Activated CD4-positive, alpha-beta T cell treated with anti-CD3 and anti-CD28 coated beads, Interleukin-2, amount 50 U/mL, for 1 hour (primary cell): ENCODE measurements around the gene CRACDL.

Experiments used
- DNase-seq: peaks from one replicate; pipeline ENCODE4 v3.0.0-alpha.2; 2020

The CRACDL gene

DNA sequence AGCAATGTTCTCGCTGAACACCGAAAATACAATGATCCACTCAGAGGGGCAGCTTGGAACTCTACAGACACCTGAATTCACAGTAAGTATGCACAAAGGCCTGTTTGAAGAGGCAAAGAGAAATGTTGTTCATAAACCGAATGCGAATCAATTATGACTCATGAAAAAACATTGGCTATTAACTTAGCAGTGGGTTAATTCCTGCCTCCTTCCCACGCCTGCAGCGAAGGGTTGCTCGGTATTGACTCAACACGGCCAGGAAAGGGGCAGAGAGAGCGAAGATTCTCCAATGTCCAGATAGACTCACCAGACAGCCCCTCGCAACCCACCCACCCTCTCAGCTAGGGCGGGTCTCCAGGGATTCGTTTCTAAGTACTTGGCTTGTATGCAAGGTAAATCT lies 9.4 kb downstream of the CRACDL start:
- no peak for DNase-seq

DNA sequence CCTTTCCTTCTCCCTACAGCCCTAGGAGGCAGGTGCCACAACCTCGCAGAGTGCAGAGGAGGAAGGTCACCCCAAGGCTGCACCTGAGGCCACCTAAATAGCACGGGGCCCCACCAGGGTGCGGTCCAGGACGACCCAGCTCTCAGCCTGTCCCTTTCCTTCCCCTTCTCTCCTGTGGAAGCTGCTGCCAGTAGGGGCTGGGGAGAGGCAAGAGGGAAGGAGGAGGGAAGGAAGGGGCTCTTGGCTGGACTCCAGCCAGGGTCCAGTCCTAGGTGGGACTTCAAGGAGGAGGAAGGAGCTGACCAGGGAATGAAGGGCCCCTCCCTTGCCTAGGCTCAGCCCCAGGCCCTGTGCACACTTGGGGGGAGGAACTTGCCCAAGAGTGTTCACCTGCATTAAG lies 11.1 kb downstream of the CRACDL start:
- no peak for DNase-seq

DNA sequence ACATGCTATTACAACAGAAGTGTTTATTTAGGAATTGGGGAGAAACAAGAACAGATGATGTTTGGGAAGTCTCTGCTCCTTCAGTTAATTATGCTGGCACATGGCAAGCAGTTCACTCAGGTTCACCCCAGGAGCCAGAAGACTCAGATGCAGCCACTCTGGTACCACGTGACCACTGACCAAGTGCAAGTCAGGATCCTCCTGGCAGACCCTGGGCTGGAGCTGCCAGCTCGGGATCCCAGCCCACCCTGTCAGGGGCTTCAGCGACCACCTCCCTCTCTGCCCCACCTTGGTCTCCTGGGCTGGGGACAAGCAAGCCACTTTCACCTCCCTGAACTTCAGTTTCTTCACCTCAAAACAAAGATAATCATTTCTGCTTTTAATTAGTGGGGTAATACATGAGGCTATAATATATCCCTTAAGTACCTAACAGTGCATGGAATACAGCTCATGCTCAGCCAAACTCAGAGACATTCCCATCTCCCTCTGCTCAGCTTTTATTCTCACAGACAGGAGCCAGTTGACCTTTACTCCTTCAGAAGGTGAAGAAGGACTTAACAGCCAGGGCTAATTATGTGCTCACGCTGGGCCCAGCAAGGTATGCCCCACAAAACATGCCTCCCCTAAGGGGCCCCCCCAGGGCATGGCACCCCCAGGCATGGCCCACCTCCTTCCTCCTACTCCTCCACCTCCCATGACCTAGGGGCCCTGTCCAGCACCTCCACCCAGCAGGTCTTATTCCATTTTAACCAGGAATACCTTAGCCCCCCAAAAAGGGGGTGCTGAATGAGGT lies 11.8 kb downstream of the CRACDL start:
- no peak for DNase-seq

DNA sequence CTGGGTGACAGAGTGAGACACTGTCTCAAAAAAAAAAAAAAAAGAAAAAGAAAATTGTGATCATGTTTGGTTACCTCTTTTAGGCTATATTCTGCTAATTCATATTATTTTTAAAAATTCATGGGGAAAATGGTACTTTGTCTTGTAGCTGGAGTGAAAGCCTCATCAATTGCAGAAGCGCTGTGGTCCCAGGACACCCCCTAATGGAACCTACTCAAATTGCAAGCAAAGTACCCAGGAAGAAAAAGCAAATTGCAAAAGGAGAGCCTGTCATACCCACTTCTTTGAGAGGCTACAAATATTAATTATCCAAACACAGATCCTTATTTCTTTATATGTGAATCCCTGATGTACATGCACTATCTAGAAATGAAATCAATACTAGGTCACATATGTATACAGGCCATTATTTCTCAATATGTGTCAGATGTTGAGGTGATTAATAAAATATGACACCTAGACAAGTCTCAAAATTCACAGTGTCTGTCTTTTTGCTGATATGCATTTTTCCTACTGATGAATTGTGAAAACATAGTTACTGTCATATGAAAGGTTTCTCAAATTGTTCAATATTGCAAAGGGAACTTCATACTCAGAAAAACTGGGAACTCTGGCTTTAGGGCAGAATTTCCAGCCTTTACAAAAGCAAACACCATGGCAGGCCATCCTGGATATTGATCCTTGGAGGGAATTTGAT lies 12.6 kb downstream of the CRACDL start:
- no peak for DNase-seq

DNA sequence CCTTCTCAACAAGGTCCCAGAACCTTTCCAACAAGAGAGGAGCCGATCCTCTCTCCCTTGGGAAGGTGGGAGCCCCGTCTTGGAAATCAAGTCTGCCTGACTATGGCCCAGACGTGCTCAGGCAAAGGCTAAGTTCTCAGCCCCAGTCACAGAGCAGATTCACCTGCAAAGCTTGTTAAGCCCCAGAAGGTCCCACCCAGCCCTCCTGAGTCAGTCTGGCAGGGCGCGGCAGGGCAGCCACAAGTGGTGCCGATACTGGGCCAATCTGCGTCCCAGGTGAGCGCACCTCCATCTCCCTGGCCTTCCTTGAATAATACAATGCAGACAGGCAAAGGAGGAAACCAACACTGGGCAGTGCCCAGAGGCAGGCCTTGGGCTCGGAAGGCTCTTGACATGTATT lies 15.0 kb downstream of the CRACDL start:
- no peak for DNase-seq

DNA sequence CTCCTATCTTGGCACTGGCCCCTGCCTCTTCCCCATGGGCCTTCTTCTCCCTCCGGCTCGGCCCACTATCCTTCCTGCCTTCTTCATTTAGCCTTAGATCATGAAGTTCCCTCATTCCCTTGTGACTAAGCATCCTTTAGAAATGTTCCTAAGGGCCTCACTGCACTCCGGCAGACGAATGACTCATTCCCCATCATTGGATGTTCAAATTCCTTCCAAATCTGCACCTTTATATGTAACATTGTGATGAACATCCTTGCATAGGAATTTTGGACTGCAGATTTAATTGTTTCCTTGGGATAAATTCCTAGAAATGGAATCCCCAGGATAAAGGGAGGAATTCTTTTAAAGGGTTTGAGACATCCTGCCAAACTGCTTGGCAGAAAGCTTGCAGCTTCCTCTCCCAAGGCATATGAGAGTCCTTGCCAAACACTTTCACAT lies 19.0 kb downstream of the CRACDL start:
- no peak for DNase-seq

DNA sequence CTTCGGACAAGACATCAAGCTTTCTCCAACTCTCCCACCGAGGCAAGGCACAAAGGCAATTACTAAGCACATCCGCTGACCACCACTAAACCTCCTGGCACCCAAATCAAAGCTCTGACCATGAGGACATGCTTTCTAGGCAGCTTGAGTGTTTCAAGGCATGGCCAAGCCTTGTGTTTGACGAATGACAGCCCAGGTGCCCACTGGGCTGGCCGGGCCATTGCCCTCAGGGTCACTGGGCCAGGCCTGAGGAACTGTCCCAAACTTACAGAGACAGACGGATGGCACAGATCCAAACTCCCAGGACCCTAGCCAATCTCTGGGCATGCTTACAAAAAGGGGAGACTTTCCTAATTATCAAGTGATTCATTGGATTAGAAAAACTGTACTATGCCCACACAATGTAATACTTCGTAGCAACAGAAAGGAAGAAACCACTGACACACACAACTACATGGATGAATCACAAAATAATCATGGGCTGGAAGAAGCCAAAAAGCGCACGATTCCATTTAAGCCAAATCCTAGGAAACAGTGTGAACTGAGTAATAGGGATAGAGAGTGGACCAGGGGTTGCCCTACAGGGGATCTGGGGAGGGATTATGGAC lies 20.2 kb downstream of the CRACDL start:
- DNase-seq = no peak

DNA sequence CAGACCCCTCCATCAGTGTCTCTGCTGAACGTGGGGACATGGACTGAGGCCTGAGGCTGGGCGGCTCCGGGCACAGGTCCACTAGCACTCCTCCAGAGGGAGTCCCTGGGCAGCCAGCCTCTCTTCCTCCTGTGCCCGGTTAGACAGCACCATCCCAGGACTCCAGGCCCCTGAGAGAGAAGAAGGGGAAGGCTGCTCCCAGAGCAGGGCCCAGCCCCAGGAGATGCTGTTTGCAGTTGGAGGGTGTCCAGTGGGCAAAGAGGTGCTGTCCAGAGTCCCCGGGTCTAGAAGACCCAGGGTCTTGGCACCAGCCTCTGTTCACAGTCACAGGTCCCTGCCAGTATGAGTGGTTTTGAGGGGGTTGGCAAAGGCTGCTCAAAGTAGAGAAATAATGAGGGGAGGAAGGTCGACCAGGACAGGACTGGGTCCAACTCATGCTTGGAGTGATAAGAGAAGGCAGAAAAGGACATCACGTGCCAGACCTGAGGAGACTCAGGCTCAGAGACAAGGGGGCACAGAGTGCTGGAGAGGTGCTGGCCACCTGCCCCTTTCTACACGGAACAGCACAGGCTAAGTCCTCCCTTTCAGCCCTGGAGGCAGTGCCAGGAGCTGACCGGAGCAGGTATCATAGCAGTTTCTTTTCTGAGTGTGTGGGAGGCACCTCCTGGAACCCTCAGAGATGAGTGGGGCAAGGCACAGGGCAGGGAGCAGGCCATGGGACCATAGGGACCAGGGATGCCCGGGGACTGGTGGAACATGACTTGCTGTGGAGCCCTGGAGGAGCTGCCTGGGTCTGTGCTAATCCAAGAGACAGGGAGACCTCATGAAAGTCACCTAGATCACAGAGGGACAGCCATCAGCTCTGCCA lies 21.1 kb downstream of the CRACDL start:
- DNase-seq = no peak

DNA sequence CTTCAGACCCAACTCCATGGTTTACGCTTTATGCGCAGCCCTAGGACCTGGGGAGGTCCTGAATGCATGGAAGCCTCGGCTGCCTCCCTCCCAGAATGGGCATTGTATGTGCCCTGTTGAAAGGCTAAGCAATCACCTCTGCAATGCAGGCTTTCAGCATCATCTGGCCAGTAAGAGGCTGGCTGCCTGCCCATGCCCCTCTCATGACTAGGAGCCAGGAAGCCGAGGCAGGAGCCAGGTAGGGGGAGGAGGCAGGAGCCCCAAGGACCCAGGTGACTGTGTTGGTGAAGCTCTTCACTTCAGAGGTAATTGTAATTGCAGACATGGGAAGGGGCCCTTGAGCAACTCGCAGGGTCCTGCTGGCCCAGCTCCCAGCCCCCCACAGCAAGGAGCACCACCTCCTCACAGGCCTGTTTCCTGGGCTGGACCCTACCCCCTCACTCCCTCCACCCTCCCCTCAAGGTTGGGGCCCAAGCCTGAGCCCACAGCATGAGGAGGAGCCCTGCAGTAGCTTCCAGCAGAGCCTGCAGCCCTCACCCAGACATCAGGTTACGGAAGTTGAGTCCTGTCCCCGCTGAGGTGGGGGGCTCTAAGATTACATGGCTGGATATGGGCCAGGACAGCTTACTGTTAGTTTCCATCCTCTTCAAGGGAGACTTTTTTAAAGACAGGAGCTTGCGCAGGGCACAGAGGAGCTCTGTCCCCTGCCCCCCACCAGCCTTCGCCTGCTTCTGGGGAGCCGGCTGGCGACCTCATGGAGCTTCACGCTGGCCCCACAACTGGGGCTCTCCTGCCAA lies 21.9 kb downstream of the CRACDL start:
- DNase-seq = no peak

DNA sequence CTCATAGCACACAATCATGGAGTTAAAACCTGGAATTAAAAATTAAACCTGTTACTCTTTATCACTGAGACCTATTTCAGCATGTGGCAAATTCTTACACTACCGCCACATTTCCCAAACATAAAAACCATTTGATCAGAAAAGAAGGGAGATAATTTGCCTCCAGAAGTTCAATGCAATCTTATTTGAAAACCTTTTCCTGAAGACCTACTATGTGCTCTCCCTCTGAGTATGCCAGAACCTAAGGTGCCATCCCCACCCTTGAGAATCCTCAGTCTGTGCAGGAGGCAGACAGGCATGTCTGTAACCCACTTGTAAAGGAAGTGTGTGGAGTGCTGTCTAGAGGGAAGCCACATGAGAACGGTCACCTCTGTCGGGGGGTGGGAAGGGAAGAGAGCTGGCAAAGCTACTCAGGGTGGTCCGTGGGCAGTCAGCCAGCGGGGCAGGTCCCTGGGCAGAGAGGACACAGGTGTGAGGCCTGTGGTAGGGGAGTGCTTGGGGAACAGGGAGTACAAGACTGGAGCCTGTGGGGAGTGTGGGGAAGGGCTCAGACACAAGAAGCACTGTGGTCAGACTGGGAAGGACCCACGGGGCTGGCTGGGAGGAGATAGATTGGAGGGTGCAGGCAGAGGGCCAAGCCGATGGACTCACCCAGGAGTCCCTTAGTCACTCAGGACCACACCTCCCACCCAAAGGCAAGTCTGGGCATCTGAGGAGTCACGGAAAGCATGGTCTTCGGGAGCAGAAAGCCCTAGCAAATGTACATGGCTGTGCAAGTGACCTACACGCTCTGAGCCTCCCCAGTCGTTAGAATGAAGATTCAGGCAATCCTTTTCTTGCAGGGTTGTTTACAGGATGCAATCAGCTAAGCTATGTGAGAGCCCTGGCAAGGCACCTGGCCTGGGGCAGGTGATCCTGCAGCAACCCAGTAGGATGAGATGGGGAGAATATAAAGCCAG lies 22.8 kb downstream of the CRACDL start:
- no peak for DNase-seq

DNA sequence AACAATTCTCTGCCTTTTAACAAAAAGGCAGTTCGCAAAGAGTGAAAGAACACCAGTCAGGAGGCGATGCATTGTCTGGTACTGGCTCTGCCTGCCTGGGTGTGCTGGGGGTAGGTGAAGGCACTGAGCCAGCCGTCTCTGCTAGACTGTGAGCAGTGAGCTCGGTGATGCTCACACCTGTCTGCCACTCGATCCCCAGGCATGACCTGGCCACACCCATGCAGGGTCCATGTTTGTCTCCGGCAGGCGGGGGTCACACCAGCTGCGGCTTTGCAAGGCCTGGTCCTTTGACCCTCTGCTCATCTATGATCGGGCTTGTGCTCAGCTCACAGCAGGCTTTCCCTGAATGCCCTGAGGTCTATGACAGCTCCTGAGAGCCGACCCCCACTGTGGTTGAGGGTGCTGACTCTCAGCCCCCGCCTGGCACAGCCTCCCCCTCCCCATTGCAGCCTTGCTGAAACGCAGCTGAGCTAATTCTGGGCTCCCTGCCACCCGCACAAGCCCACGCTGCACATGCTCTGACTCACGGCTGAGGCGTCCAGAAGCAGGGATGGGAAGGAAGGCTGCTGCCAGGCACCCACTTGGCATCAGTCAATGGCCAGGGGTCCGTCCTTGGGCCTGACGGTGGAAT lies 23.7 kb downstream of the CRACDL start:
- no peak for DNase-seq

DNA sequence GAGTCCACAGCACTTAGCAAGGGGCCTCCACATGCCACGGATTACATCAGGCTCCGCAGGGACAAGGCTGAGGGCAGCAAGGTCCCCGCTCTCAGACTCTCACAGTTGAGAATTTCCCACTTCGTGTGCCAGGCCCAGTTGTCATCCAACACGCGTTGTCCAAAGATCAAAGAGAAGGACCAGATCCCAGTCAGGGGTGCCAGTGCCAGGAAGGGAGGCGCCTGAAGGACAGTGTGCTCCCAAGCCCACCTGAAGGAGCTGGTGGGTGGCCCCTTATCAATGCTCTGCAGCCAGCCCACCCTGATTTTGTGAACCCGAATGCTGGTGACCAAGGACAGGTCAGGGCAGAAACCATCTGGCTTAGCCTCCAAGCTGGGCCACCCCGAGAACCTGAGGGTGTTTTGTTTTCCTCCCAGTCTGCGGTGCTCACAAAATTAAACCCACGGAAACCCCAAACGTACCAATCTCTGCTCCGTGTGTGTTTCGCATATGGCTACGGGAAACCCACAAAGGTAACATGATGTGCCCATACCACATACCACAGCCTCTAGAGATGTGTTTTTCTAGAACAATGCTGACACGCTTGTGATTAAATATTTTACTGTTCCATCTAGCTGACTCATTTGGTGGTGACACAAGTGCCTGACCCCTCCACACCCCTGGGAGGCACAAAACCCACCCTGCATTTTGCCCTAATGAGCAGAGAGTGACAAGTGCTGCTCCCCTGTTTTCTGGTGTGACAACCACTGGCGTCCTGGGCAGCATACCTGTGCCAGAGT lies 24.5 kb downstream of the CRACDL start:
- DNase-seq = no peak

DNA sequence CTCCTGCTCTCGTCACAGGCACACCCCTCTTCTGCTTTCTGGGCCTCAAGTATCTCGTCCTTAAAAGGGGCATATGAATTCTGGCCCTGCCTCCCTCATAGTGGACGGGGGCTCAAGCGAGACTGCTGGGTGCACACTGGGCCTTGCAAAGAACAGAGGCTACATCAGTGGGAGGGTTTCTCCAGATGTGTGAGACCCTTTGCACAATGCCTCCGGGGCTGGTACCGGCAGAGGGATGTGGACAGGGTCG lies 25.0 kb downstream of the CRACDL start:
- no peak for DNase-seq

DNA sequence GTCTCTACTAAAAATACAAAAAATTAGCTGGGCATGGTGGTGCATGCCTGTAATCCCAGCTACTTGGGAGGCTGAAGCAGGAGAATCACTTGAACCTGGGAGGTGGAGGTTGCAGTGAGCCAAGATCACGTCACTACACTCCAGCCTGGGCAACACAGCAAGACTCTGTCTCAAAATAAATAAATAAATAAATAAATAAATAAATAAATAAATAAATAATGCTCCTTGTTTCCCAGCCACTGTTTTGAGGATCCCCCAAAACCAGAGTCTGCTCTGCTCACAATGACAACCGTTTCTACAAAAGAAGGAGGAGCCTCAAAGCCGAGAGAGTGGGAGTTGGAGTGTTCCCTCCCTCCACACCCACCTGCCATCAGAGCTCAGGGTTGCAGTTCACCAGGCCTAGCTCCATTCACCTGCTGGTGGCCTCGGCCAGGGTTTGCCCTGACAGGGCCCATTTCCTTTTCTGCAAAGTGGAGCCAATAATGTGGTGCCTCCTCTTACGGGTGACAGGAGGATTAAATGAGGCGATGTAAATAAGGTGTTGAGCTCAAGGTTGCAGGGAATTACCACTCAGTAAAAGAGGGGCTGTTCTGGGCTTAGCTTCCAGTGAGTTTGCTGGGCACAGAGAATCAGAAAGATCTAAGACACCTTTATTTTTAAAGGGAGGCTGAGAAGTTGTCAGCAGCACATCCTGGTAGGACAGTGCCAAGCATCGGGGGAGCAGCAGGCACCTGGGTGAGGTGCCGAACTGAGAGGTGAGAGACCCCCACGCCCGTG lies 25.5 kb downstream of the CRACDL start:
- DNase-seq = no peak

DNA sequence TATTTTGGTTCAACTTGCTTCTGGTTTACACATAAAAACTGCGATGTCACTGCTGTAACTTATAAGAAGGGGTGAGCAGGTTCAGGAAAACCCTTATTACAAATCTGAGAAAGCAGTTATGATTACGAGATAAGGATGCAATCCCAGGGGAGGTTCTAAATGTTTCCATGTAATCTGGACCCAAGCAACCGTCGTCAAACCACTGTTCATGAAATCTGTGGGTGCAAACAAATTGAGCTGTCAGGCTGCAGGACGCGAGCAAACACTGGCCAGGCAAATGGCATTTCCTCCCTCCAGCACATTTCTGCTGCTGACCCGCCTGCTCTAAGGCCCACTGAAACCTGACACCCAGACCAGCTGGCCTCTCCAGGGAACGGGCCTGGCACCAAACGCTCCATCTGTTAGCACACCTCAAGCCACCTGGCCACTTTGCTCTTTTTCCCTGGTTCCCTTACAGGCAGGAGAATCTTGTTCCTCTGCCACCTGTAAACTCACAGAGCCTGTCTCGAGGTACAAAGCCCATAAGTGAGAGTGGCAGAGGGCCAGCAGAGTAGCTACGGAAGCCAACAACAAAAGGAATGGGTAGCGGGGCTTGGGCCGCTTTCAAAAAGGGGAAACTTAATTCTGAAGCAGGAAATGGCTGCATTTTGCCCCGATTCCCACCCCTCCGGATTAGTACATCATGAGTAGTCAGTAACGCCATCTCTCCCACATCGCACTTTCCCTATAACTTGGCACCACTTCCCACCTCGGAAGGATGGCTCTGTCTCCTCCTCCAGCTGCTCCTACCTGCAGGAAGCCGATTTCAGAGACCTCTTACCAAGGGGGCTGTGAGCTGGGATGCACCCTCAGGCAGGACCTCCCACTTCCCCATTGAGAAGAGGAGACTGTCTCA lies 26.5 kb downstream of the CRACDL start:
- no peak for DNase-seq

DNA sequence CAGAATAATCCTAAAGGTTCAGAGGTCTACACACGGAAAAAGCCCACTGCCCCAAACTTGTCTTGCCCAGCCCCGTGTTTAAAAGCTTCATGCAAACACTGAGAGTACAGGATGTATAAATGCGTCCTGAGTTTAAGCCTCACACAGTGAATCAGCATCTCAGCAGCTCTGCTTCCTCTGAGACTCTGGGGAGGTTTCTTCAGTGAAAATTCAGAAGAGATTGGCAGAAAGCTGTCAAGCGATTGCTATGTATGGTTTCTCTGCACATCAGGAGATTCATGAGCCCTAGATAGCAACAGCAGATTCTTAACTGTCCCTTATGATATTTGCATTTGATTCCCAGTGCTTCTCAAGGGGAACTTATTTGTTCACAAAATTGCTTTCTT lies 27.1 kb downstream of the CRACDL start:
- DNase-seq = no peak

DNA sequence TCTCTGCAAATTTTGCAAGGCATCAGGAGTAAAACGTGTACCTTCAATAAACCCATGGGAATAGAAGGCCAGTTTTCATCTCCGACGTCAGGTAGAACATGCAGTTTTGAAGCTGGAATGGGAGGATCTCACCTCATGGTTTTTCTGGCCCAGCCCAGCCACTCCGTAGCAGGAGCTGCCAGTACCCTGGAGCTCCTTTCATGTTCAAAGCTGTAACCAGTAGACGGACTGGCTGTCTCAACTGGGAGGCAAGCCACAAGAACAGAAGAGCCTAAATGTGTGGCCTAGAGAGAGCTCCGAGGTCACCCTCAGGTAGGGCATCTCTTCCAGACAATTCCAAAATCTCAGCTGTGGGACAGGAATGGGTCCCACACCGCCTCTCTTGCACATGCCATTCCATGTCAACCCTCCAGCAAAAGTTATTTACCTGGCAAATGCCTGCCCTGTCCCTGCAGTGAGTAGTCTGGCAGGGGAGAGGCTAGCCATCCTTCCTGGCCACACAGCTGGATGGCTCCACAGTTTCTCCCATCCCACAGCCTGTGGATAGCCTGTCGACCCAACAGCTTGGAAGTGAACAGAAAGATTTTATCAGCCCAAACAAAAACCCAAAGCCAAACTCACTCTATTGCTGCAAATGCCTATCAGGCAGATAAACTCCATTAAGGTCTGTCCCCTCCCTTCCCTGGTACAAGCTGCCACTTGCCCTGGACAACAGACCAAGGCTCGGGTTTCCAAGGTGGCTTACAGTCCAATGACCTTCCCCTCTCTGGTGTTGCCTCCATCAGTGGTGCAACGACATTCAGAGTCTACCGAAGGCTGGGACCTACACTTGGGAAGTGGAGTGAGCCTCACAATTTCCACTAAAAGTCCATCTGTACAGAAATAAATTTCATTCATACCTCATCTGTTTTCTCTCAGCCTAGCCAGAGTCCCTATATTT lies 27.8 kb downstream of the CRACDL start:
- DNase-seq = no peak
